Kidney (tissue), 14 donors: ENCODE data around the gene PSMC3. TPM values are rescaled to one million over a fixed set of nuclear protein-coding genes. Genes with fewer than 3 reads are reported as not detected.

ENCODE experiments used
- DNase-seq, 5 donors: peaks; one replicate each; pipeline ENCODE4 v3.0.0-alpha.2; 2013 to 2020
- FAIRE-seq: peaks from 2 replicates; lab custom pipeline; 2012; peaks lifted over from hg19 to GRCh38; lab: Jason Lieb, UNC
- H3K27ac ChIP-seq, 2 donors: one replicate each; pipeline ENCODE4 v1.7.0; 2013; ENCODE audit warnings: low read depth in 2 of 2, low read length in 2 of 2, inconsistent platforms in 1 of 2
- H3K27me3 ChIP-seq: one replicate; pipeline ENCODE4 v1.7.1; 2013; ENCODE audit warnings: low read length, inconsistent platforms; ENCODE audit not compliant: control insufficient read depth, insufficient read depth
- H3K36me3 ChIP-seq, 3 donors: one replicate each; pipeline versions ENCODE4 v1.7.0 to v1.7.1; 2013; ENCODE audit warnings: low read length in 3 of 3, control low read depth in 1 of 3, inconsistent platforms in 1 of 3; ENCODE audit not compliant: insufficient read depth in 3 of 3, control insufficient read depth in 2 of 3
- H3K4me1 ChIP-seq, 3 donors: one replicate each; pipeline versions ENCODE4 v1.7.0 to v1.7.1; 2013; ENCODE audit warnings: low read length in 3 of 3, inconsistent platforms in 1 of 3, low read depth in 1 of 3; ENCODE audit not compliant: control insufficient read depth in 2 of 3, insufficient read depth in 2 of 3
- H3K4me3 ChIP-seq, 3 donors: one replicate each; pipeline versions ENCODE4 v1.7.0 to v1.8.1; 2013; ENCODE audit warnings: low read length in 3 of 3, control low read depth in 1 of 3, inconsistent platforms in 1 of 3
- H3K9ac ChIP-seq, 3 donors: one replicate each; pipeline versions ENCODE4 v1.7.0 to v1.7.1; 2013; ENCODE audit warnings: low read length in 3 of 3, control low read depth in 1 of 3, inconsistent platforms in 1 of 3
- H3K9me3 ChIP-seq, 3 donors: one replicate each; pipeline versions ENCODE4 v1.7.0 to v1.7.1; 2013; ENCODE audit warnings: low read length in 3 of 3, control low read depth in 1 of 3, inconsistent platforms in 1 of 3; ENCODE audit not compliant: control insufficient read depth in 2 of 3, insufficient read depth in 1 of 3
- intact Hi-C: fragments of 100-400 bp; cut with DNase I; formaldehyde crosslinking; loops from one replicate; pipeline ENCODE4 v1.11.1; 2022
- polyA plus RNA-seq: library from polyadenylated mRNA; stranded (reverse); fragments of 350-450 nt; fragmentation: Illumina TruSeq; extraction: RNeasy Lipid Tissue Mini Kit (QIAGEN cat#74804); gene quantifications from one replicate; pipeline ENCODE4 v1.2.3, GENCODE V29; 2014; ENCODE audit warnings: low read depth, low replicate concordance; ENCODE audit not compliant: insufficient read depth
- total RNA-seq: library from RNA; stranded (reverse); fragmentation: NEBNext Ultra II Directional; extraction: Animal tissue kit (Norgen Biotek cat#: 25700); gene quantifications from one replicate; pipeline ENCODE4 v1.2.1, GENCODE V29; 2021
- TF ChIP-seq, protein P1 (sequence below): IDR thresholded peaks from 3 replicates; pipeline ENCODE4 v1.5.1; 2012; ENCODE audit warnings: mild to moderate bottlenecking, moderate library complexity, borderline replicate concordance; ENCODE audit not compliant: insufficient read depth; ENCODE audit errors: extremely low read depth
- donor health status: control.
- donor health status: control.
- donor health status: control.
- donor health status: control.
- donor health status: control.
- donor health status: DM: yes; HTN: yes; CAD: no.
- donor health status: Normal renal cell carcinoma (clear cell type).

PSMC3 gene
- total and polyA plus RNA-seq, 2 donors from 2014 or later = 103 to 171 TPM

- no peaks in the 10 kb centered on the region for H3K36me3 ChIP-seq
- no peak overlapping the region for H3K27ac ChIP-seq
- DNase-seq (no peak), FAIRE-seq (no peak)
- intact Hi-C loops = no loop called here
- no peaks in the 10 kb centered on the region for H3K27me3 ChIP-seq
- no peaks in the 10 kb centered on the region for H3K4me1 ChIP-seq
- no peak overlapping the region for H3K4me3 ChIP-seq
- no peak overlapping the region for H3K9ac ChIP-seq
- TF ChIP-seq, protein P1, sequence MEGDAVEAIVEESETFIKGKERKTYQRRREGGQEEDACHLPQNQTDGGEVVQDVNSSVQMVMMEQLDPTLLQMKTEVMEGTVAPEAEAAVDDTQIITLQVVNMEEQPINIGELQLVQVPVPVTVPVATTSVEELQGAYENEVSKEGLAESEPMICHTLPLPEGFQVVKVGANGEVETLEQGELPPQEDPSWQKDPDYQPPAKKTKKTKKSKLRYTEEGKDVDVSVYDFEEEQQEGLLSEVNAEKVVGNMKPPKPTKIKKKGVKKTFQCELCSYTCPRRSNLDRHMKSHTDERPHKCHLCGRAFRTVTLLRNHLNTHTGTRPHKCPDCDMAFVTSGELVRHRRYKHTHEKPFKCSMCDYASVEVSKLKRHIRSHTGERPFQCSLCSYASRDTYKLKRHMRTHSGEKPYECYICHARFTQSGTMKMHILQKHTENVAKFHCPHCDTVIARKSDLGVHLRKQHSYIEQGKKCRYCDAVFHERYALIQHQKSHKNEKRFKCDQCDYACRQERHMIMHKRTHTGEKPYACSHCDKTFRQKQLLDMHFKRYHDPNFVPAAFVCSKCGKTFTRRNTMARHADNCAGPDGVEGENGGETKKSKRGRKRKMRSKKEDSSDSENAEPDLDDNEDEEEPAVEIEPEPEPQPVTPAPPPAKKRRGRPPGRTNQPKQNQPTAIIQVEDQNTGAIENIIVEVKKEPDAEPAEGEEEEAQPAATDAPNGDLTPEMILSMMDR = no peak
- H3K9me3 ChIP-seq = no peaks in the 10 kb centered on the region
Observed at GRCh38 chr11:47438721-47439120, 12.5 kb upstream of the PSMC3 start.

DNA sequence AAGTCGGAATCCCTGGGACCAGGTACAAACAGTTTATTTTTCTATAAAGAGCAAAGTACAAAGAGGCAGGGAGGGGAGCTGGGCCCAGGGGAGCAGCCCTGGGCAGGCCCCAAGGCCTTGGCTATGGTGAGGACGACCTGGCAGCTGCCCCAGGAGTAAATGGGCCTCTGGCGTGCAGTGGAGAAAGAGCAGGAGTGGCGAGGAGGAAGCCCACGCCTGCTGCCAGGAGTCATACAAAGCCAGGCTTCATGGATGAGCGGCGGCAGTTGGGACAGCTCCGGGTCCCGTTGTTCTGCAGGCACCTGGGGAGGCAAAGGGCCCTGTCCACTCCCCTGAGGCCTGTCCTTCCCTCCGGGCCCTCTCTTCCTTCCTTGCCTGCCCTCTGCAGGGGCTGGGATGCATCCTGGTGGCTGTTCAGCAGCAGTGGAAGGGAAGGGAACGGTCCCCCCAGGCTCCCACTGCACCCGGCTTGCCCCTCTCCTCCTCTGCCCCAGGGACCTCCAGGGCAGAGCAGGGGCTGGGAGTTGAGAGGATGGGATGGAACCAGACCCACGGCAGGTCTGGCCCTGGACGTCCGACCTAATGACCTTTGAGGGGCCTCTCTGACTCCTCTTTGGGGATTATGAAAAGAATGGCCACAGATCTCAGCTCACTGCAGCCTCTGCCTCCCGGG lies 11.6 kb upstream of the PSMC3 start:
- H3K9me3 ChIP-seq = no peaks in the 10 kb centered on the region
- no peak overlapping the region for H3K27ac ChIP-seq
- H3K9ac ChIP-seq = no peak overlapping the region
- H3K27me3 ChIP-seq = no peaks in the 10 kb centered on the region
- DNase-seq (peak in 1 of 5 donors; percentile 21), FAIRE-seq (no peak)
- TF ChIP-seq, protein P1 = no peak
- no peak overlapping the region for H3K4me3 ChIP-seq
- H3K36me3 ChIP-seq = no peaks in the 10 kb centered on the region
- no peaks in the 10 kb centered on the region for H3K4me1 ChIP-seq
- intact Hi-C loops = no loop called here

GRCh38 chr11:47437218-47437745 lies 11.0 kb upstream of the PSMC3 start:
- Histone ChIP-seq H3K9ac (no peak overlapping the region), H3K27ac (no peak overlapping the region), H3K4me3 (no peak overlapping the region), H3K9me3 (no peaks in the 10 kb centered on the region), H3K27me3 (no peaks in the 10 kb centered on the region), H3K36me3 (no peaks in the 10 kb centered on the region), H3K4me1 (no peaks in the 10 kb centered on the region)
- no peak for FAIRE-seq
- intact Hi-C loops = no loop called here
- no peak for DNase-seq
- TF ChIP-seq, protein P1 = no peak
